Measurements from ENCODE around the gene CNOT6. TPM values are rescaled to one million over a fixed set of nuclear protein-coding genes. Genes with fewer than 3 reads are reported as not detected.

CNOT6 gene
- total RNA-seq, 1 experiment from 2014 or later, result 60.9 TPM

- Histone ChIP-seq H3K36me3 (ENCODE audit: insufficient read depth, low read length, poor library complexity, severe bottlenecking) (no peaks in the 10 kb centered on the region), H3K9me3 (ENCODE audit: low read depth, low read length, poor library complexity, severe bottlenecking) (no peaks in the 10 kb centered on the region), H3K4me1 (ENCODE audit: insufficient read depth, low read length, poor library complexity, severe bottlenecking) (no peaks in the 10 kb centered on the region), H3K27me3 (replicated peaks; ENCODE audit: insufficient read depth, low read depth, low read length, poor library complexity) (no peaks in the 10 kb centered on the region), H3K4me3 (ENCODE audit: low read depth, low read length, poor library complexity, severe bottlenecking) (no peak overlapping the region), H3K27ac (ENCODE audit: low read depth, low read length, poor library complexity, severe bottlenecking) (no peak overlapping the region)
- no TSS peak for BruUV-seq (replicated peaks)
- no peak for TF ChIP-seq EZH2 (IDR thresholded peaks at IDR 0.05; ENCODE audit: borderline replicate concordance, low read depth, low read length, poor library complexity, severe bottlenecking)
- TF ChIP-seq CTCF (conservative IDR thresholded peaks at IDR 0.05; ENCODE audit: low read depth, low read length), result no peak
- ChIA-PET CTCF (no interaction called here), POLR2A (ENCODE audit: low non-redundant PET) (no interaction called here)
- intact Hi-C loops (cut with micrococcal nuclease; ENCODE audit: unreplicated experiment), result no loop called here
- DNase-seq (ENCODE audit: low spot score), result no peak
Observed at GRCh38 chr5:180469586-180469865, 24.7 kb upstream of the CNOT6 start.

- Histone ChIP-seq H3K9me3 (ENCODE audit: low read depth, low read length, poor library complexity, severe bottlenecking) (no peaks in the 10 kb centered on the region), H3K36me3 (ENCODE audit: insufficient read depth, low read length, poor library complexity, severe bottlenecking) (no peaks in the 10 kb centered on the region), H3K27ac (ENCODE audit: low read depth, low read length, poor library complexity, severe bottlenecking) (no peak overlapping the region), H3K4me3 (ENCODE audit: low read depth, low read length, poor library complexity, severe bottlenecking) (no peak overlapping the region), H3K4me1 (ENCODE audit: insufficient read depth, low read length, poor library complexity, severe bottlenecking) (no peaks in the 10 kb centered on the region), H3K27me3 (replicated peaks; ENCODE audit: insufficient read depth, low read depth, low read length, poor library complexity) (no peaks in the 10 kb centered on the region)
- DNase-seq (ENCODE audit: low spot score), result no peak
- TF ChIP-seq EZH2 (IDR thresholded peaks at IDR 0.05; ENCODE audit: borderline replicate concordance, low read depth, low read length, poor library complexity, severe bottlenecking), result no peak
- TF ChIP-seq CTCF (conservative IDR thresholded peaks at IDR 0.05; ENCODE audit: low read depth, low read length), result no peak
- intact Hi-C loops (cut with micrococcal nuclease; ENCODE audit: unreplicated experiment), result loop anchor here (5.0 kb wide), 1 partner anchor 268 kb away; no protein-coding TSS in a partner anchor
- CTCF ChIA-PET, result no interaction called here
- no TSS peak for BruUV-seq (replicated peaks)
- POLR2A ChIA-PET (ENCODE audit: low non-redundant PET), result no interaction called here
Observed at GRCh38 chr5:180469866-180470265, 24.3 kb upstream of the CNOT6 start.

GRCh38 chr5:180470361-180470760 is 23.8 kb upstream of the CNOT6 start:
- ChIA-PET POLR2A (ENCODE audit: low non-redundant PET) (no interaction called here), CTCF (interaction anchor here (1.0 kb wide), 4 partner anchors 9 to 343 kb away, joined by 3 read pairs; no protein-coding TSS in a partner anchor)
- H3K4me3 ChIP-seq (ENCODE audit: low read depth, low read length, poor library complexity, severe bottlenecking), result no peak overlapping the region
- intact Hi-C loops (cut with micrococcal nuclease; ENCODE audit: unreplicated experiment), result loop anchor here (5.0 kb wide), 1 partner anchor 268 kb away; no protein-coding TSS in a partner anchor
- BruUV-seq (replicated peaks), result no TSS peak
- no peak for DNase-seq (ENCODE audit: low spot score)
- no peaks in the 10 kb centered on the region for H3K4me1 ChIP-seq (ENCODE audit: insufficient read depth, low read length, poor library complexity, severe bottlenecking)
- TF ChIP-seq CTCF (conservative IDR thresholded peaks at IDR 0.05; ENCODE audit: low read depth, low read length) (no peak), EZH2 (IDR thresholded peaks at IDR 0.05; ENCODE audit: borderline replicate concordance, low read depth, low read length, poor library complexity, severe bottlenecking) (no peak)
- no peaks in the 10 kb centered on the region for H3K9me3 ChIP-seq (ENCODE audit: low read depth, low read length, poor library complexity, severe bottlenecking)
- no peaks in the 10 kb centered on the region for H3K36me3 ChIP-seq (ENCODE audit: insufficient read depth, low read length, poor library complexity, severe bottlenecking)
- H3K27ac ChIP-seq (ENCODE audit: low read depth, low read length, poor library complexity, severe bottlenecking), result no peak overlapping the region
- H3K27me3 ChIP-seq (replicated peaks; ENCODE audit: insufficient read depth, low read depth, low read length, poor library complexity), result no peaks in the 10 kb centered on the region
